ENCODE measurements around the gene SAAL1.

GRCh38 chr11:18066626-18067025 is 39.3 kb downstream of the SAAL1 start:
- TF ChIP-seq CTCF (conservative IDR thresholded peaks at IDR 0.05) (no peak), EZH2 (IDR thresholded peaks at IDR 0.05; ENCODE audit: low read depth) (no peak)

Data from PC-9 (cell line).